22Rv1 (cell line): ENCODE results near the gene TAOK2.
"Not testable (repeated sequence)": the region's sequence is repeated elsewhere in the genome, so short reads cannot be mapped to it uniquely, and the experiment has no call there.

Experiments
- H3K27ac ChIP-seq: fragments of 450-650 bp; 2 replicates; pipeline ENCODE4 v1.5.1; 2017
- ZFX ChIP-seq: fragments of 450-650 bp; IDR thresholded peaks from 2 replicates; pipeline ENCODE4 v1.6.1; 2017; ENCODE audit warnings: antibody characterized with exemption, borderline replicate concordance
- TF ChIP-seq, protein P1 (sequence below): fragments of 450-650 bp; IDR thresholded peaks from 2 replicates; pipeline ENCODE4 v1.5.1; 2017; ENCODE audit warnings: mild to moderate bottlenecking

TAOK2 gene

DNA sequence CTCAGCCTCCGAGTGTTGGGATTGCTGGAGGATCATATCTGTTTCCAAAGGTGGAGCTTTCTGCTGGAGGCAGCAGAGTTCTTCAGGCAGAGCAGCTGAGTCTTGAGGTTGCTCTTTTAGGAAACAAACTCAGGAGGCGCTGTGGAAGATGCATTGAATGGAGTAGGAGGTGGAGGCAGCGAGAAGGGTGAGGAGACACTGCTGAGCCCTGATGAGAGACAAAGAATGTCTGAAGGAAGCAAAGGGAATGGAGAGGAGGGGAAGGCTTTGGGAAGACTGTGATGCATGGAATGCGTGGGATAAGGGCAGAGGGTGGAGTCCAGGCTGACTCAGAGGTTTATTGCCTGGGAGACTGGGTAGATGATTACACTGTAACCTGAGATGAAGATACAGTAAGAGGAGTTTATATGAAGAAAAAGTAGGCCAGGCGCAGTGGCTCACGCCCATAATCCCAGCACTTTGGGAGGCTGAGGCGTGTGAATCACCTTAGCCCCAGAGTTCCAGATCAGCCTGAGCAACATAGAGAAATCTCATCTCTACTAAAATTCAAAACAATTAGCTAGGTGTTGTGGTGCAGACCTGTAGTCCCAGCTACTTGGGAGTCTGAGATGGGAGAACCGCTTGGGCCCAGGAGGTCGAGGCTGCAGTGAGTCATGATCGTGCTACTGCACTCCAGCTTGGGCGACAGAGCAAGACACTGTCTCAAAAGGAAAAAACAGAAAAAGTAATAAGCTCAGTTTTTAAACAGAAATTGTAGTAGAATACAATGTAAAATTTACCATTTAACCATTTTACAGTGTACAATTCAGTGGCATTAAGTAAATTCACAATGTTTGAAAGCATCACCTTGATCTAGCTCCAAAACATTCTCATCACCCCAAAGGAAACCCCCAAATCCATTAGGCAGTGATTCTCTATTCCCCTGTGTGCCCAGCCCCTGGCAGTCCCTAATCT is 29.5 kb upstream of the TAOK2 start:
- TF ChIP-seq ZFX: no peak
- TF ChIP-seq, protein P1, sequence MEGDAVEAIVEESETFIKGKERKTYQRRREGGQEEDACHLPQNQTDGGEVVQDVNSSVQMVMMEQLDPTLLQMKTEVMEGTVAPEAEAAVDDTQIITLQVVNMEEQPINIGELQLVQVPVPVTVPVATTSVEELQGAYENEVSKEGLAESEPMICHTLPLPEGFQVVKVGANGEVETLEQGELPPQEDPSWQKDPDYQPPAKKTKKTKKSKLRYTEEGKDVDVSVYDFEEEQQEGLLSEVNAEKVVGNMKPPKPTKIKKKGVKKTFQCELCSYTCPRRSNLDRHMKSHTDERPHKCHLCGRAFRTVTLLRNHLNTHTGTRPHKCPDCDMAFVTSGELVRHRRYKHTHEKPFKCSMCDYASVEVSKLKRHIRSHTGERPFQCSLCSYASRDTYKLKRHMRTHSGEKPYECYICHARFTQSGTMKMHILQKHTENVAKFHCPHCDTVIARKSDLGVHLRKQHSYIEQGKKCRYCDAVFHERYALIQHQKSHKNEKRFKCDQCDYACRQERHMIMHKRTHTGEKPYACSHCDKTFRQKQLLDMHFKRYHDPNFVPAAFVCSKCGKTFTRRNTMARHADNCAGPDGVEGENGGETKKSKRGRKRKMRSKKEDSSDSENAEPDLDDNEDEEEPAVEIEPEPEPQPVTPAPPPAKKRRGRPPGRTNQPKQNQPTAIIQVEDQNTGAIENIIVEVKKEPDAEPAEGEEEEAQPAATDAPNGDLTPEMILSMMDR: peak; percentile 50
- peak overlapping the region; percentile 97 for H3K27ac ChIP-seq

DNA sequence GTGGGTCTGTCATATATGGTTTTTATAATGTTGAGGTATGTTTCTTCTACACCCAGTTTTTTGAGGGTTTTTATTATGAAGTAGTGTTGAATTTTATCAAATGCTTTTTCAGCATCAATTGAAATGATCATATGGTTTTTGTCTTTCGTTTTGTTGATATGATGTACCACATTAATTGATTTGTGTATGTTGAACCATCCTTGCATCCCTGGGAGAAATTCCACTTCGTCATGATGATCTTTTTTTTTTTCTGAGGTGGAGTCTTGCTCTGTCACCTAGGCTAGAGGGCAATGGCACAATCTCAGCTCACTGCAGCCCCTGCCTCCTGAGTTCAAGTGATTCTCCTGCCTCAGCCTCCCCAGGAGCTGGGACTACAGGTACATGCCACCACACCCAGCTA is 25.8 kb upstream of the TAOK2 start:
- H3K27ac ChIP-seq: no peak overlapping the region
- TF ChIP-seq, protein P1: no peak
- TF ChIP-seq ZFX: no peak

DNA sequence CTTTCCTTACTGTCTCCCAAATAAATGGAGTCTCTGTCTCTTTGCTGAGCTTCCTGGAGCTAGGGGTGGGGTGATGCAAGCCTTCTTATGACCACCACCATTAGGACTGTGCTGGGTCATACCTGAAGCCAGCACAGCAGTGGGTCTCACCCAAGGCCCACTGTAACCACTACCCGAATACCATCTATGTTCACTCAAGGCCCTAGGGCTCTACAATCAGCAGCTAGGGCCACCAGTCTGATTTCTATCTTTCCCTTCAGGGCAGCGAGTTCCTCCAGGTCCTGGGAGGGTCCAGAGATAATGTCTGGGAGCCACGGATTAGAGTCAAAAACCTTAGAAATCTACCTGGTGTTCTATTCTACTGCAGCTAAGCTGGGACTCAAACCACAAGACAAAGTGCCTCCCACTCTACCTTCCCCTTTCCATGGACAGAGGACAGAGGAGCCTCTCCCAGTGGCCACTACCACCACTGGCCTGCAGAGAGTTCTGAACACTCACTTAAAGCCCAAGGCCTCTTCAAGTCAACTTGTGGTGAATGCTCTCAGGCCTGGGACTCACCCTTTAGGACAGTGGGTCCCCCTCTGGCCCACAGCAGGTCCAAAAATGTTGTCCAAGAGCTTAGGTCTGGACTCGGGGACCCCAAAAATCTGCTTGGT is 22.7 kb upstream of the TAOK2 start:
- no peak for TF ChIP-seq ZFX
- TF ChIP-seq, protein P1: no peak
- no peak overlapping the region for H3K27ac ChIP-seq

DNA sequence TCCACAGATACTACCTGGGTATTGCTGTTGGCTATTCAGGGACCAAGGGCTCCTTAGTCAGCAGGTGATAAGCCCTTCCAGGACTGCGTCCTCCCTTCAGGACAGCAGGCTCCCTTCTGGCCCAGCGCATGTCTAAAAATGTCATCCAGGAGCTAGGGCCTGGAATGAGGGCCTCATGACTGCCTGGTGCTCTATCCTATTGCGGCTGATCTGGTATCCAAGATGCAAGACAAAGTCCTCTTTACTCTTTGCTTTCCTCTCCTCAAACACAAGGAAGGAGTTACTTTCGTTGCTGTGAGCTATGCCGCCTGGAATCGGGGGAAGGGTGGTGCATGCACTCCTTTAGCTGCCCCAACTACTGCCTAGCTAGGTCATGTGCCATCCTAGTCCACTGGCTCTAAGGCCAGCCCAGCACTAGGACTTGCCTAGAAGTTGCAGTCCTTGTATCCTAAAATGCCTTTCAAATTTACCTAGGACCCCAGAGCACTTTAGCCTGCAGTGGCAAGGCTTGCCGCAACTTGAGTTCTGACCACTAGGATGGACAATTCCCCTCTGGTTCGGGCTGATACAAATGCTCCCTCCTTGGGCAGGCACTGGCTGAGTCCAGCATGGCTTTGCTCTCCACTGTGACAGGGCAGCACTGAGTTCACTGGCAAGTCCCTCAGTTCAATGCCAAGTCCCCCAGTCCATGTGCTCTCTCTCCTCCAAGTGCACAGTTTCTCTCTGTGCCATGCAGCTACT is 21.9 kb upstream of the TAOK2 start:
- no peak for TF ChIP-seq ZFX
- TF ChIP-seq, protein P1: no peak
- H3K27ac ChIP-seq: no peak overlapping the region

DNA sequence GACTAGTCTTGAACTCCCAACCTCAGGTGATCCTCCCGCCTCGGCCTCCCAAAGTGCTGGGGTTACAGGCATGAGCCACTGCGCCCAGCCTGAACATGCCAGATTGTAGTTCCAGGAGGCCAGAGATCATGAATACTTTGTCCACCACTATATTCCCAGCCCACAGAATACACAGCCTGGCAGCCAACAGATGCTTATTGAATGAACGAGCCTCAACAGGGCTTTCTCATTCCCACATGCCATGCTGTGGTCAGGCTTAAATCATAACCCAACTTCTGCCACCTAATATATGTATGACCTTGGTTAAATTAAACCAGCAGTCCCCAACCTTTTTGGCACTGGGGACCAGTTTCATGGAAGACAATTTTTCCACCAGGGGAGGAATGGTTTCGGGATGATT is 14.9 kb upstream of the TAOK2 start:
- no peak overlapping the region for H3K27ac ChIP-seq
- no peak for TF ChIP-seq ZFX
- TF ChIP-seq, protein P1: no peak

DNA sequence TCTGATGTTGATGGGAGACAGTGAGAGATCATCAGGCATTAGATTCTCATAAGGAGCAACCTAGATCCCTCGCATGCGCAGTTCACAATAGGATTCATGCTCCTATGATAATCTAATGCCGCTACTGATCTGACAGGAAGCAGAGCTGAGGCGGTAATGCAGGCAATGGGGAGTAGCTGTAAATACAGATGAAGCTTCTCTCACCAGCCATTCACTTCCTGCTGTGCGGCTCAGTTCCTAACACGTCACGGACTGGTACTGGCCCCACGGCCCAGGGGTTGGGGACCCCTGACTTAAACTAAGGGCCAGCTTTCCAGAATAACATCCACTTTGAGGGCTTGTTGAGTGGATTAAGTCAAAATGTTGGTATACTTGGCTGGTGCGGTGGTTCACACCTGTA is 14.4 kb upstream of the TAOK2 start:
- TF ChIP-seq ZFX: no peak
- TF ChIP-seq, protein P1: no peak
- H3K27ac ChIP-seq: no peak overlapping the region

DNA sequence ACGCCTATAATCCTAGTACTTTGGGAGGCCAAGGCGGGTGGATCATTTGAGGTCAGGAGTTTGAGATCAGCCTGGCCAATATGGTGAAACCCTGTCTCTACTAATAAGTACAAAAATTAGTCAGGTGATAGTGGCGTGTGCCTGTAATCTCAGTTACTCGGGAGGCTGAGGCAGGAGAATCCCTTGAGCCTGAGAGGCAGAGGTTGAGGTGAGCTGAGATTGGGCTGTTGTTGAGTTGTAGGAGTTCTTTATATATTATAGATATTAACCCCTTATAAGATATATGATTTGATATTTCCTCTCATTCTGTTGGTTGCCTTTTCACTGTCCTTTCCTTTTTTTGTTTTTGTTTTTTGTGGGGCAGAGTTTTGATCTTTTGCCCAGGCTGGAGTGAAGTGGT is 13.8 kb upstream of the TAOK2 start:
- H3K27ac ChIP-seq: not testable (repeated sequence)
